AG04450 (cell line): ENCODE data around the gene CHST4. TPM values are rescaled to one million over a fixed set of nuclear protein-coding genes. Genes with fewer than 3 reads are reported as not detected.

Experiments used
- CTCF ChIA-PET: fragments of 300-600, 350-600 bp; formaldehyde crosslinking; extraction: SDS; loops from one replicate; lab custom pipeline; 2022; ENCODE audit warnings: antibody characterized with exemption, inconsistent platforms; lab: Charles Lee
- POLR2A ChIA-PET: fragments of 350-600 bp; formaldehyde crosslinking; extraction: SDS; loops from one replicate; lab custom pipeline; 2021; ENCODE audit warnings: antibody characterized with exemption, inconsistent platforms; lab: Yijun Ruan, JAX
- DNase-seq: peaks from one replicate; pipeline ENCODE4 v3.0.0-alpha.2; 2011; ENCODE audit warnings: low read depth, low spot score
- H3K27ac ChIP-seq: one replicate; pipeline ENCODE4 v1.5.1; 2012; ENCODE audit warnings: low read depth, low read length, control low read depth
- H3K27me3 ChIP-seq: one replicate; pipeline ENCODE4 v1.6.0; 2012; ENCODE audit warnings: low read length; ENCODE audit not compliant: control insufficient read depth, insufficient read depth
- H3K4me3 ChIP-seq: 2 replicates; pipeline ENCODE4 v1.5.1; 2011; ENCODE audit warnings: mild to moderate bottlenecking, low read depth, low read length, control low read depth
- H3K9me3 ChIP-seq: 2 replicates; pipeline ENCODE4 v1.5.1; 2012; ENCODE audit warnings: low read length; ENCODE audit not compliant: control insufficient read depth, insufficient read depth
- CTCF ChIP-seq: IDR thresholded peaks from 2 replicates; pipeline ENCODE4 v1.5.1; 2011; ENCODE audit warnings: low read depth, low read length, control low read depth, inconsistent platforms
- polyA plus RNA-seq: library from polyadenylated mRNA; depleted of rRNA; stranded (reverse); fragments of >200 nt; gene quantifications from 2 replicates; pipeline ENCODE4 v1.2.3, GENCODE V29; 2011

The CHST4 gene
- polyA plus RNA-seq, 1 experiment: not detected

GRCh38 chr16:71492786-71493185, 33.4 kb upstream of the CHST4 start:
- ChIA-PET CTCF (interaction anchor here (15.0 kb wide), 1 partner anchor 82 kb away, joined by 316 read pairs; no protein-coding TSS in a partner anchor), POLR2A (no interaction called here)
- TF ChIP-seq CTCF: no peak
- no peaks in the 10 kb centered on the region for H3K27me3 ChIP-seq
- H3K4me3 ChIP-seq: no peak overlapping the region
- H3K27ac ChIP-seq: no peak overlapping the region
- no peak for DNase-seq
- H3K9me3 ChIP-seq: no peaks in the 10 kb centered on the region; the same call in 1 of the 2 replicates

GRCh38 chr16:71493213-71493612, 33.0 kb upstream of the CHST4 start:
- no peak for DNase-seq
- H3K9me3 ChIP-seq: no peaks in the 10 kb centered on the region; the same call in 1 of the 2 replicates
- H3K27ac ChIP-seq: no peak overlapping the region
- no peak overlapping the region for H3K4me3 ChIP-seq
- CTCF ChIA-PET: interaction anchor here (15.0 kb wide), 1 partner anchor 82 kb away, joined by 316 read pairs; no protein-coding TSS in a partner anchor
- H3K27me3 ChIP-seq: no peaks in the 10 kb centered on the region
- POLR2A ChIA-PET: no interaction called here
- TF ChIP-seq CTCF: no peak

- H3K4me3 ChIP-seq: no peak overlapping the region
- no peaks in the 10 kb centered on the region for H3K9me3 ChIP-seq
- H3K27ac ChIP-seq: no peak overlapping the region
- no peak for TF ChIP-seq CTCF
- DNase-seq: no peak
- CTCF ChIA-PET: interaction anchor here (1.2 to 15.0 kb wide), 6 partner anchors 11 to 113 kb away, joined by 3 to 316 read pairs (median 9); no protein-coding TSS in a partner anchor
- POLR2A ChIA-PET: no interaction called here
- no peaks in the 10 kb centered on the region for H3K27me3 ChIP-seq
Observed at GRCh38 chr16:71498031-71498430, 28.2 kb upstream of the CHST4 start.

- peak; percentile 33 for DNase-seq
- Histone ChIP-seq H3K27me3 (no peaks in the 10 kb centered on the region), H3K9me3 (no peaks in the 10 kb centered on the region), H3K27ac (no peak overlapping the region), H3K4me3 (no peak overlapping the region)
- CTCF ChIA-PET: interaction anchor here (0.6 to 15.0 kb wide), 25 partner anchors 8 to 188 kb away, joined by 3 to 316 read pairs (median 4); partner anchors contain the start of genes CHST4 and ZNF19
- TF ChIP-seq CTCF: peak; percentile 77
- POLR2A ChIA-PET: interaction anchor here (1.0 kb wide), 1 partner anchor 88 kb away, joined by 3 read pairs; no protein-coding TSS in a partner anchor
Observed at GRCh38 chr16:71499775-71500364, 26.4 kb upstream of the CHST4 start.

- ChIA-PET CTCF (interaction anchor here (0.6 to 15.0 kb wide), 9 partner anchors 18 to 189 kb away, joined by 3 to 316 read pairs (median 6); no protein-coding TSS in a partner anchor), POLR2A (no interaction called here)
- no peaks in the 10 kb centered on the region for H3K27me3 ChIP-seq
- no peak for TF ChIP-seq CTCF
- H3K4me3 ChIP-seq: no peak overlapping the region
- H3K27ac ChIP-seq: no peak overlapping the region
- no peaks in the 10 kb centered on the region for H3K9me3 ChIP-seq
- DNase-seq: no peak
Observed at GRCh38 chr16:71500964-71501363, 25.3 kb upstream of the CHST4 start.
